HG03025 (cell line): ENCODE data around the gene CCL15.
"Not testable (repeated sequence)": the region's sequence is repeated elsewhere in the genome, so short reads cannot be mapped to it uniquely, and the experiment has no call there.

Experiments
- ATAC-seq: cut with Tn5 transposase; IDR thresholded peaks from one replicate; pipeline ENCODE4 v1.9.1; 2021; ENCODE audit warnings: mild to moderate bottlenecking, moderate library complexity; ENCODE audit not compliant: unreplicated experiment, low FRiP score

The CCL15 gene

GRCh38 chr17:36001110-36001771 lies at the start of gene CCL15:
TSS of gene CCL15 (minus strand) at chr17:36001553. CDS start at chr17:36001492, 61 bp downstream.
- no peak for ATAC-seq

GRCh38 chr17:36049643-36050042 lies 48.3 kb upstream of the CCL15 start:
- no peak for ATAC-seq

GRCh38 chr17:36048066-36048465 lies 46.7 kb upstream of the CCL15 start:
- no peak for ATAC-seq

GRCh38 chr17:36036235-36036634 lies 34.9 kb upstream of the CCL15 start:
- ATAC-seq = no peak

GRCh38 chr17:36034127-36034526 lies 32.8 kb upstream of the CCL15 start:
- ATAC-seq = no peak

- ATAC-seq = no peak
Observed at GRCh38 chr17:36030956-36031355, 29.6 kb upstream of the CCL15 start.

- ATAC-seq = no peak
Observed at GRCh38 chr17:36027761-36028160, 26.4 kb upstream of the CCL15 start.

GRCh38 chr17:36024106-36024869 lies 22.9 kb upstream of the CCL15 start:
- no peak for ATAC-seq

- no peak for ATAC-seq
Observed at GRCh38 chr17:36019423-36019822, 18.1 kb upstream of the CCL15 start.

GRCh38 chr17:36017799-36018198 lies 16.4 kb upstream of the CCL15 start, which contains the start of gene CCL23:
TSS of gene CCL23 (minus strand) at chr17:36017972. CDS start at chr17:36017897, 75 bp downstream.
- ATAC-seq = no peak

GRCh38 chr17:36016555-36016954 lies 15.2 kb upstream of the CCL15 start:
- no peak for ATAC-seq

GRCh38 chr17:36015895-36016294 lies 14.5 kb upstream of the CCL15 start:
- not testable (repeated sequence) for ATAC-seq

- ATAC-seq = no peak
Observed at GRCh38 chr17:36014946-36015345, 13.6 kb upstream of the CCL15 start.

- ATAC-seq = no peak
Observed at GRCh38 chr17:36011201-36011600, 9.8 kb upstream of the CCL15 start.

GRCh38 chr17:36008998-36009665 lies 7.8 kb upstream of the CCL15 start:
- ATAC-seq = no peak

GRCh38 chr17:36004594-36005108 lies 3.3 kb upstream of the CCL15 start:
- ATAC-seq = no peak

GRCh38 chr17:36002631-36003030 lies 1.3 kb upstream of the CCL15 start:
- no peak for ATAC-seq

GRCh38 chr17:36001862-36002603 lies 680 bp upstream of the CCL15 start:
- ATAC-seq = no peak

- ATAC-seq = no peak
Observed at GRCh38 chr17:36000732-36001109, 632 bp downstream of the CCL15 start.

- ATAC-seq = no peak
Observed at GRCh38 chr17:35998756-35999155, 2.6 kb downstream of the CCL15 start.
